GM12801 (cell line): ENCODE data around the gene CPVL.

Experiments
- CTCF ChIP-seq: IDR thresholded peaks from one replicate; pipeline ENCODE4 v1.5.1; 2011; ENCODE audit warnings: control low read depth; ENCODE audit not compliant: insufficient read length; ENCODE audit errors: extremely low read depth

The CPVL gene

DNA sequence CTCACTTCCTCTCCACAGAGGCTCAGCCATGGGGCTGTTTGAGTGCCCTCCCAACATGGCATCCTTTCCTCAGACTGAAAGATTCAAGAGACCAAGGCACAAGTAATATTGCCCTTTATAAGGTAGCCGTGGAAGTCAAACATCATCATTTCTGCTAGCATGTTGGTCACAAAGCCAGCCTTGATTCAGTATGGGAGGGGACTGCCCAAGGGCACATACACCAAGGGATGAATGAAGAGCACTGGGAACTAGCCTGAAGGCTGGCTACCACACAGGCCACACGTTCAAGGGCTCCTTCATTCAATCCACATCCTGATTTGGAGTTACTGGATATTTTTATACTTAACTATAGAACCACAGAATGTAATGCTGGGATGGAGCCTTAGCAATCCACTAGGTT lies 39.3 kb downstream of the CPVL start:
- TF ChIP-seq CTCF, result no peak

DNA sequence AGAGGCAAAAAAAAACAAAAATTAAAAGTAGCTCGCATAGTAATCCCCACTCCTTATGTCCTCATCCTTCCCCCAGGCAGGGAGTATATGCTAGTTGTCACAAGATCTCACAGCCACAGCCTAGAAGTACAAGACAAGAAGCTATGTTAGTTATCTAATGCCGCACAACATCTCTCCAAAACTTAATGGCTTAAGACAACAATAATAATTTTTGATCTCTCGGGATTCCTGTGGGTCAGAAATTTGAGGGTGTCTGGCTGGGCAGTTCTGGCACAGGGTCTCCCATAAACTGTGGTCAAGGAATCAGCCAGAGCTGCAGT lies 39.7 kb downstream of the CPVL start:
- no peak for TF ChIP-seq CTCF

- TF ChIP-seq CTCF, result peak; percentile 63
Measured at GRCh38 chr7:29105752-29106668, 40.3 kb downstream of the CPVL start.

DNA sequence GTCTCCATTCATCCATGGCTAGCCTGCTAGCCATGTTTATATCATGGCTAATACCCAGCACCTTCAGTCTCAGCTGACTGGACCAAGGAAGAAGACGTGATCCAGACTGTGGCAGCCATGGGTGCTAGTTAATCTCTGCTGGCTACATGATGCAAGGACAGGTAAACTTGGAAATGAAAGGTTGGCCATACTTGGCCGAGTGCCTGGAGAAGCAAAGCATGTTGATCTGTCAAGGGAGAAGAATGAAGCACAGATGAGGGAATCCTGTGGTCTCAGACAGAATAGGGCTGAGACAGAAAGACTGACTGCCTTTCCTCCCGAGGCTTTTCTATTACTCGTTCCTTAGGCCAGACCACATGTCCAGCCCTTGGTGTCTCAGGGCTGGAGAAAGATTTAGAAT lies 41.1 kb downstream of the CPVL start:
- TF ChIP-seq CTCF, result no peak

DNA sequence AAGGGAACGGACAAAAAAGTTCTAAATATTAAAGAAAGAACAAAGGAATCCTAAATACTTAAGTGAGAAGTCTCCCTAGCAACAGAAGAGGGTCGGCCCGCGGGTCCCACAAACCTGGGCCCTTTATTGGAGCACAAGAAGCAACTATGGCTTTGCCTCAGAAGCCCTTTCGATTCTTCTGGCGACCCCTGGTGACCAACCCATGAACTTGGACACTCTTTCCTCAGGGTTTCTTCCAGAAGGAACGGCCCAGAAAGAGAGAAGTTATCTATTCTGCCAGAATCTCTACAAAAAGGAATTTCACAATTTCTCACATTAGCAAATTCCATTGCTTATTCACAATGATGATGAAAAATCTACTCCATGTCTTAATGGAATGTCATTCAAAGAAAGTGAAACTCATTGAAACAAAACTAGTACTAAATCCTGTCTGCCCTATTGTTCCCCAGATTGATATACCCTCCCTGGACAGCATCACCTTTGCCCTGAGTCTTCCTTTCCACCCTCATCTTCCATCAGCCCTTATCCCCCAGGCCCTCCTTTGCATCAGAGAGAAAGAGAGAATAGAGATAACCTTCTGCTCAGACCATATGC lies 43.7 kb downstream of the CPVL start:
- no peak for TF ChIP-seq CTCF

DNA sequence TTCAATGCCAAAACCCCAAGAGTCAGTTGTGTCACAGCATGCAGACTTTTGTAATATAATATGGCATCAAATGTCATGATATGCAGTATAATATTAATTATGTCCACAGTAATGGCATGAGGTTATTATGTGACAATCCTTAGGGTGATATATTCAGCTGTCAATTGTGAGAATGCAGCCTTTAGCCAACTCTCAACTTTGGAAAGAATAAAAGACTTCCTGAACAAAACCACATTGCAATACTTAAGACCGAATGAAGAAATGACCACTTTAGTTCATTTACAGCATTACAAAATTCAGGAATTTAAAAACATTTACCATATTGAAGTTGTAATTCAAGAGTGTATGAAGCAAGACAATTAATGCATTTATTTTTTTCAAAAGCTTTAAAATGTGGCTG lies 45.4 kb downstream of the CPVL start:
- no peak for TF ChIP-seq CTCF

DNA sequence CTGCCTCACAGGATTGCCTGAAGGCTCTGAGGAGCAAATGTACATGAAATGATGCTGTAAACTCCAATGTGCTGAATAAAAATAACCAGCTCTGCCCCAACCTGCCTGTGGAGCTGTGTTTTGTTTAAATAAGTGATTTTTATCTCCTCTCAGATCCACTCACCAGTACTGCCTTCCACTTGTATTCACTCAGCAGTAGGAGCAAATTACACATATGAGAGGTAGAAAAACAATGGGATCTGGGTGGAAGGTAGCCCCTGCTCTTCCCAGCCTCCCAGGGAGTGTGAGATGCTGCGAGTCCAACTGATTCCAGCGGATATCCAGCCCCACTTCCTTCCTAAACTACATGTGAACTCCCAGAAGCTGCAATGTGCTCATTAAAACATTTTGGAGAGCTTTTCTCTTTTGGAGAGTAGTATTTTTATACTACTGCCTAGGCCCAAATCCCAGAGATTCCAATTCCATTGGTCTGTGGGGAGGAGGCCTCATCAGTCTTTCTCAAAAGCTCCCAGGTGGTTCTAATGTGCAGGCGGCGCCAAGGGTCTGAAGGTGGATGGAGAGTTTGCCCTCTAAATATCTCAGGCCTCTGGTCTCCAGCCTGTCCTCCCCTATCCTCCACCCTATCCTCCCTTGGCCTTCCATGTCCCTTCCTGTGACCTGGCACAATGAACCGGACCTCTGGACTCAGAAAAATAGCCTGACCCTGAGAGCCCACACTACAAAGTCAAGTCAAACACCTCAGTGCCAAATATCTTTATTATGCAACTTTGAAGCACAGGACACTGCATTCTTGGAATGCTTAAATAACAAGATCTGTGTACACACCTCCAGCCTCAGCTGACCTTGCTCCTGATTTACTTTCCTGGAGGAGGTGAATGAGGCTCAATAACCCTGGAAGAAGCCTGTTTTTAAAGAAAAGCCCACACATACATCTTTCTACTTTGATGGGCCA lies 46.2 kb downstream of the CPVL start:
- TF ChIP-seq CTCF, result no peak
